LNCAP (cell line): ENCODE data around the gene ARMH3.

Experiments
- TF ChIP-seq, protein P1 (sequence below): fragments of 450-650 bp; IDR thresholded peaks from 2 replicates; pipeline ENCODE4 v1.5.1; 2017; ENCODE audit warnings: mild to moderate bottlenecking

ARMH3 gene

DNA sequence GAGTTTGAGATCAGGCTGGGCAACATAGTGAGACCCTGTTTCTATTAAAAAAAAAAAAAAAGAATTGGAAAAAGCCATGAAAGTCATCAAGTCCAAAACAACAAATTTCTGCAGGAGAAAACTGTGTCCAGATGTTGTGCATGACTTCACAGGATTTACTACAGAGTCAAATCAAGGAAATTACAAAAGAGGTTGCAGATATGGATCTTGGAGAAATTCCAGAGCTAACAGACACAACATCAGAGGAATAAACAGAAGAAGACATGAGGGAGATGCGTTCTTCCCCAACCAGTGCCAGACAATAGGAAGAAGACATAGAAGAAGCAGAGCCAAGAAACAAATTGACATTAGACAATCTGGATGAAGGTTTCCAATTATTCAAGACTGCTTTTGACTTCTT is 188.0 kb downstream of the ARMH3 start:
- TF ChIP-seq, protein P1, sequence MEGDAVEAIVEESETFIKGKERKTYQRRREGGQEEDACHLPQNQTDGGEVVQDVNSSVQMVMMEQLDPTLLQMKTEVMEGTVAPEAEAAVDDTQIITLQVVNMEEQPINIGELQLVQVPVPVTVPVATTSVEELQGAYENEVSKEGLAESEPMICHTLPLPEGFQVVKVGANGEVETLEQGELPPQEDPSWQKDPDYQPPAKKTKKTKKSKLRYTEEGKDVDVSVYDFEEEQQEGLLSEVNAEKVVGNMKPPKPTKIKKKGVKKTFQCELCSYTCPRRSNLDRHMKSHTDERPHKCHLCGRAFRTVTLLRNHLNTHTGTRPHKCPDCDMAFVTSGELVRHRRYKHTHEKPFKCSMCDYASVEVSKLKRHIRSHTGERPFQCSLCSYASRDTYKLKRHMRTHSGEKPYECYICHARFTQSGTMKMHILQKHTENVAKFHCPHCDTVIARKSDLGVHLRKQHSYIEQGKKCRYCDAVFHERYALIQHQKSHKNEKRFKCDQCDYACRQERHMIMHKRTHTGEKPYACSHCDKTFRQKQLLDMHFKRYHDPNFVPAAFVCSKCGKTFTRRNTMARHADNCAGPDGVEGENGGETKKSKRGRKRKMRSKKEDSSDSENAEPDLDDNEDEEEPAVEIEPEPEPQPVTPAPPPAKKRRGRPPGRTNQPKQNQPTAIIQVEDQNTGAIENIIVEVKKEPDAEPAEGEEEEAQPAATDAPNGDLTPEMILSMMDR, result no peak

DNA sequence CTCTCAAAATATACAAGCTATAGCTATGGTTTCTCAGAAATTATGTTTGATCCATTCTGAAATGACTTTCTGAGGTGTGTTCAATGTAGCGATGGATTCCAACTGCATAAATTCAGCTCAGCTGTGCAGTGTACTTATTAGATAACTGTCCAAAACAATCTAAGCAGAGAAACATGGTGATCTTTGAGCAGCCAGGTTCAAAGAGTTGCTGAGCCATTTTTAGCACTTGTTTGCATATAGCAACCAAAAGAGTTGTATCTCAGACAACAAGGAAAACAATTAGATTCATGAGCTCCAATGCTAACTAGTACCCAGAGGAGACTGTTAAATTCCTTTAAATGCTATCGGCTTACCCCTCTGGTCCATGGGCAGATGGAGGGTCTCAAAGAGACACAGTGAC is 196.4 kb downstream of the ARMH3 start:
- TF ChIP-seq, protein P1, result no peak

DNA sequence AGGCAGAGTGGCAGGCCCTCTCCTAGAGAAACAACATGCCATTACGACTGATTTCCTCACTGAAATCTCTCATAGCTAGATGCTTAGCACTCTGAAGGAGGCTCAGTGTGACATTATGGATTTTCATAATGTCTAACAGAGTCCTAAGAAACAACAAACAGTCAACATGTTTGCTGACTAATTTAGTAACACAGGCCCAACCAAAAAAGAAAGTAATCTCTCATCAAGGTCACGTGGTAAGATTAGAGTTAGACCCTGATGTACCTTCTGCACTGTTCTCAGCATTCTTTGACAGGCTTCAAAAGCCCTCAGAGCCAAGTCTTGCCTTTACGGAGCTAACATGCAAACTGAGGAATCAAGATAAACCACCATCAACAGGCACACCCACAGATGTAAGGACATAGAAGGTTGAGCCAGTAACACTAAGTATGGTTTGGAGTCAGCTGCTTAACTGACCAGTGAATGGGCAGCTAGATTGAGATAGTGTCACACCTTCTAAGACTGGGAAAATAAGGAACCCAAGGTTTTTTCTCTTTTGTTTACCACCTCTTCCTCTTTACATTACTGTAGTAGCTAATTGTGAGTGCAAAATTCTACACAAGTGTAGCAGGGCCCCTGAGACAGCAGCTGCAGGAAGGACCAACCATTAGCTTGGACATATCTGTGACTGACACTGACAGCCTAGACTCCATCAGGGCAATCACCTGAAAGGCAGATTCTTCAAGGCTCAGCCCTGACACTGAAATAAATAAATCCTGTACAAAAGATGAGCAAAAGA is 197.1 kb downstream of the ARMH3 start:
- TF ChIP-seq, protein P1, result no peak

DNA sequence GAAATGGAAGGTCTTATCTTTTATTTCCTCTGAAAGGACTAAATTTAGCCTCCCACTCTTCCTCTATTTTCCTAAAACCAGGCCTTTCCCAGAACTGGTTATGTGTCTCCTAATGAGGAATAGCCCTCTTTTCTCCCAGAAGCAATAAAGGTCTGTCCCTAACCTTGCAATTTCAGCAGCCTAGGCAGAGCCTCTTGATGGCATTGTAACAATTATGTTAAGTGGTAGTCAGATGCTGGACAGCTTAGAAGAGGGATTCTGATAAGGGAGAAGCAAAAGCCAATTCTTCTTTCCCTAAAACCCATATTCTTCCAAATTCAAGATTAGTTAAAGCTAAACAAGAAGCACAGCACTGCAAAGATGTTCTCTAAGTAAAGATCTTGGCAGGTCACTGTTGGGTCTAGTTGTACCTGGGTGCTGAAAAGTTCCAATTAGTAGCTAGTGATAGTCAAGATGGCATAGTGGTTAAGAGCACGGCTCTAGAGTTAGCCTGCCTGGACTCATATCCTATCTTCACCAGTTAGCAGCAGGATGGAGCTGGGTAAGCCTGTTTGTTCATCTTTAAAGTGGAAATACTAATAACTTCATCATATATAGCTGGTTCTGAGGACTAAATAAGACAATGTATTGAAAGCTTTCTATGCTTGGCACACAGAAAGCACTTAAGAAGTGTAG is 198.0 kb downstream of the ARMH3 start:
- TF ChIP-seq, protein P1, result no peak

- TF ChIP-seq, protein P1, result no peak
Observed at GRCh38 chr10:101856626-101857025, 199.3 kb downstream of the ARMH3 start.

DNA sequence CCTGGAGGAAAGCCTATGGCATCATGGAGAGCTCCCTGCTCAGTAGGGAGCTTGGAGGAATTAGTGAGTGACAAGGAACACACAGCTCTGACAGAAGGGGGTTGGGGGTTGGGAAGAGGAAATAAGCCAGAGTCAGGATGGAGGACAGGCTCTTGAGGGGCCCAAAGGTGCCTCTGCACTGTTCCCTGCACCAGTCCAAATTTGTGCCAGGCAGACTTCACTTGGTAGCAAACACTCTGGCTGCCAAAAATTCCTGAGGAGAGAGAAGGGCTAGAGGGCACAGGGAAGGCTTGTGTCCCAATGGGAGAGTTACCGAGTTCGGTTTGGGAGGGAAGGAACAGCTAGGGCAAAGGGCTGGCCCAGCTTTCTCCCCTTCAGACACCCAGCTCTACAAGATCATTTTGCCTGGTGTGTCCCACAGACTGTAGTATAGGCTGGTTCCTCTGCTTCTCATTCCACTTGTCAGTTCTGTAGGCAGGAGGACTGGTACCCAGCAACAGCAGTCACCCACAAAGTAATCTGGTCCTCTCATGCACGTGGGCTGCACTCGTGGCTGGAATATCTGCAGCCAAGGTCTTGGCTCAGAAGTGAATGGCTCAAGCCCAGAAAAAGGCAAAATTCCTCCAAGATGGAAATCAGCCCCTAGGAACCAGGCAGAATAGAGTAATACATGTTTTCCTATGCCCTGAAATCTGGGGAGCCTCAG is 204.4 kb downstream of the ARMH3 start:
- TF ChIP-seq, protein P1, result no peak

DNA sequence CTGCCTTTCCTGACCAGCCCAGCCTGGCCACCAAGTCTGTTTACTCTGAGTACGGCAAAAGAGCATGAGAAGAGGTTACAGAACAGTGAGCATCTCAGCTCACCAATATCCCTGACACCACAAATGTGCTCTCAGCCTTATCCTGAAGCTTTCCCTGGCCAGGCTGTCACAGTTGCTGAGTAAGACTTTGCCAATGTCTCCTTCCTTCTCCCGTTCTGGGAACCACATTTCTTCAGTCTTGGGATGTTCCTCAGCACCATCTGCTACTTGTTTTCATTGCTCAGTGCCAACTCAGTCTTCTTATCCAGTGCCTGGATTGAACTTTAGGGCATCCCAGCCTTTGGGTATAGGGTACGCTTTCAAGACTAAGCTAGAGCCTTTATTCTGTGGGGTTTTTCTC is 205.2 kb downstream of the ARMH3 start:
- TF ChIP-seq, protein P1, result no peak
